H1 (cell line): ENCODE measurements around the gene RARB.

Experiments
- CHD1 ChIP-seq: IDR thresholded peaks from 2 replicates; pipeline ENCODE4 v1.6.1; 2012; ENCODE audit warnings: low read depth, low read length, improper control_type of control experiment
- EP300 ChIP-seq, 2 experiments: IDR thresholded peaks; 1 replicate in 1 of 2; 2 replicates in 1 of 2; pipeline ENCODE4 v1.6.1; 2011 to 2012; ENCODE audit warnings: low read depth in 2 of 2, low read length in 2 of 2, mild to moderate bottlenecking in 2 of 2, borderline replicate concordance in 1 of 2, inconsistent platforms in 1 of 2, moderate library complexity in 1 of 2
- JUND ChIP-seq: IDR thresholded peaks from 2 replicates; pipeline ENCODE4 v1.6.1; 2011; ENCODE audit warnings: mild to moderate bottlenecking, improper control_type of control experiment, low read length
- POLR2AphosphoS5 ChIP-seq: IDR thresholded peaks from 2 replicates; pipeline ENCODE4 v1.6.1; 2011; ENCODE audit warnings: low read depth, low read length
- RXRA ChIP-seq: IDR thresholded peaks from 2 replicates; pipeline ENCODE4 v1.6.1; 2011; ENCODE audit warnings: low read depth, mild to moderate bottlenecking, low read length, moderate library complexity; ENCODE audit not compliant: insufficient read depth
- TBP ChIP-seq: IDR thresholded peaks from 2 replicates; pipeline ENCODE4 v1.6.1; 2011; ENCODE audit warnings: low read depth, low read length, improper control_type of control experiment
- TF ChIP-seq, protein P1 (sequence below), 3 experiments: IDR thresholded peaks; 1 replicate in 2 of 3; 2 replicates in 1 of 3; pipeline versions ENCODE4 v1.5.1 to v1.6.1; 2011; ENCODE audit warnings: low read length in 3 of 3, mild to moderate bottlenecking in 3 of 3, inconsistent platforms in 2 of 3, low read depth in 1 of 3, moderate library complexity in 1 of 3; ENCODE audit not compliant: insufficient read depth in 1 of 3; ENCODE audit errors: control extremely low read depth in 1 of 3
- TF ChIP-seq, protein P2 (sequence below): IDR thresholded peaks from 2 replicates; pipeline ENCODE4 v1.6.1; 2011; ENCODE audit warnings: low read depth, mild to moderate bottlenecking, low read length; ENCODE audit not compliant: insufficient read depth

DNA sequence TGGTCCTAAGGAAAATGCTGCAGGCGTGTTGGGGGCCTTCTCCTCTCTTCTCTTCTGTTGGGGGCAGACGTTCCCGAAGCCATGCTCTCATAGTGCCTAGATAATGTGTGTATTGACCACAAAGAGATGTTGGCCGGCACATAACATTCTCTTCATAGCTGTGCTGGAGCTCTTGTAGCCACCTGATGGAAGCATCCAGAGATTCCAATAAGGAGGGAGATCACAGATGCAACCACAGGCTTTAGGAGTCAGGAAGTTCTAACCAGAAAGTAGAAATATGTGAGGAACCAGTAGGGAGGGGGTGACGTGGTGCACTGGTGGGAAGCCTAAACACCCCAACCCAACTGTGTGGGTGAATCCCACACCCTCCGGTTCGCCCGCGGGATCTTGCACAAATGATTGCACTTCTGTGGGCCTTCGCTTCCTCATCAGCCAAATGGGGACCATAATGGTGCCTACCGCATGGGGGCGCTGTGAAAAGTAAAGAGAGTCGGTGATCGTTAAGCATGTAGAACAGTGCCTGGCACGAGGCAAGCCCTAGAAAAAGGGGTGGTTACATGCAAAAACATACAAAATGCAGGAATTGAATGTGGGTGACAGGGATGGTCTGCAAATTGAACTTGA lies 148.9 kb downstream of the RARB start:
- TF ChIP-seq TBP = no peak
- no peak for TF ChIP-seq POLR2AphosphoS5
- TF ChIP-seq, protein P1, sequence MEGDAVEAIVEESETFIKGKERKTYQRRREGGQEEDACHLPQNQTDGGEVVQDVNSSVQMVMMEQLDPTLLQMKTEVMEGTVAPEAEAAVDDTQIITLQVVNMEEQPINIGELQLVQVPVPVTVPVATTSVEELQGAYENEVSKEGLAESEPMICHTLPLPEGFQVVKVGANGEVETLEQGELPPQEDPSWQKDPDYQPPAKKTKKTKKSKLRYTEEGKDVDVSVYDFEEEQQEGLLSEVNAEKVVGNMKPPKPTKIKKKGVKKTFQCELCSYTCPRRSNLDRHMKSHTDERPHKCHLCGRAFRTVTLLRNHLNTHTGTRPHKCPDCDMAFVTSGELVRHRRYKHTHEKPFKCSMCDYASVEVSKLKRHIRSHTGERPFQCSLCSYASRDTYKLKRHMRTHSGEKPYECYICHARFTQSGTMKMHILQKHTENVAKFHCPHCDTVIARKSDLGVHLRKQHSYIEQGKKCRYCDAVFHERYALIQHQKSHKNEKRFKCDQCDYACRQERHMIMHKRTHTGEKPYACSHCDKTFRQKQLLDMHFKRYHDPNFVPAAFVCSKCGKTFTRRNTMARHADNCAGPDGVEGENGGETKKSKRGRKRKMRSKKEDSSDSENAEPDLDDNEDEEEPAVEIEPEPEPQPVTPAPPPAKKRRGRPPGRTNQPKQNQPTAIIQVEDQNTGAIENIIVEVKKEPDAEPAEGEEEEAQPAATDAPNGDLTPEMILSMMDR (IDR thresholded peaks at IDR 0.05; ENCODE audit: control extremely low read depth in 1 of 3, insufficient read depth in 1 of 3, low read depth in 1 of 3, low read length in 3 of 3) = peak; percentile 41 to 73 (median 59)
- TF ChIP-seq JUND = no peak
- no peak for TF ChIP-seq RXRA
- TF ChIP-seq, protein P2, sequence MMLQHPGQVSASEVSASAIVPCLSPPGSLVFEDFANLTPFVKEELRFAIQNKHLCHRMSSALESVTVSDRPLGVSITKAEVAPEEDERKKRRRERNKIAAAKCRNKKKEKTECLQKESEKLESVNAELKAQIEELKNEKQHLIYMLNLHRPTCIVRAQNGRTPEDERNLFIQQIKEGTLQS = no peak
- TF ChIP-seq EP300 (IDR thresholded peaks at IDR 0.05; ENCODE audit: borderline replicate concordance in 1 of 2, low read depth in 2 of 2, low read length in 2 of 2) = no peak
- TF ChIP-seq CHD1 = no peak
